ENCODE data around the gene SCD. TPM values are rescaled to one million over a fixed set of nuclear protein-coding genes. Genes with fewer than 3 reads are reported as not detected.

Gene SCD
- total RNA-seq, 1 donor = 937 TPM

- peak; percentile 92 for TF ChIP-seq CTCF (IDR thresholded peaks at IDR 0.05; ENCODE audit: insufficient read depth, low read depth, low read length)
- DNase-seq (ENCODE audit: low read depth) = peak; percentile 55
These were observed 8.5 kb upstream of the SCD start for GRCh38 chr10:100338434-100339036.

GRCh38 chr10:100339236-100339635 lies 7.8 kb upstream of the SCD start:
- TF ChIP-seq CTCF (IDR thresholded peaks at IDR 0.05; ENCODE audit: insufficient read depth, low read depth, low read length) = no peak
- DNase-seq (ENCODE audit: low read depth) = no peak

More at GRCh38 chr10:100338434-100339036, 8.5 kb upstream of the SCD start:
- H3K4me3 ChIP-seq (ENCODE audit: low read depth, low read length) = no peak overlapping the region

GRCh38 chr10:100340948-100341847 lies 5.8 kb upstream of the SCD start:
- H3K4me3 ChIP-seq (ENCODE audit: low read depth, low read length) = no peak overlapping the region
- no peak for TF ChIP-seq CTCF (IDR thresholded peaks at IDR 0.05; ENCODE audit: insufficient read depth, low read depth, low read length)
- DNase-seq (ENCODE audit: low read depth) = no peak

More at GRCh38 chr10:100339236-100339635, 7.8 kb upstream of the SCD start:
- no peak overlapping the region for H3K4me3 ChIP-seq (ENCODE audit: low read depth, low read length)

GRCh38 chr10:100341953-100342626 lies 4.9 kb upstream of the SCD start:
- no peak overlapping the region for H3K4me3 ChIP-seq (ENCODE audit: low read depth, low read length)
- peak; percentile 73 for DNase-seq (ENCODE audit: low read depth)
- TF ChIP-seq CTCF (IDR thresholded peaks at IDR 0.05; ENCODE audit: insufficient read depth, low read depth, low read length) = peak; percentile 92

GRCh38 chr10:100342627-100342972 lies 4.4 kb upstream of the SCD start:
- no peak for DNase-seq (ENCODE audit: low read depth)
- H3K4me3 ChIP-seq (ENCODE audit: low read depth, low read length) = no peak overlapping the region
- TF ChIP-seq CTCF (IDR thresholded peaks at IDR 0.05; ENCODE audit: insufficient read depth, low read depth, low read length) = no peak

- H3K4me3 ChIP-seq (ENCODE audit: low read depth, low read length) = no peak overlapping the region
- DNase-seq (ENCODE audit: low read depth) = no peak
- no peak for TF ChIP-seq CTCF (IDR thresholded peaks at IDR 0.05; ENCODE audit: insufficient read depth, low read depth, low read length)
These were observed 2.7 kb upstream of the SCD start for GRCh38 chr10:100344241-100344788.
